G401 (cell line): Measurements from ENCODE around the gene S100PBP. TPM values are rescaled to one million over a fixed set of nuclear protein-coding genes. Genes with fewer than 3 reads are reported as not detected.

Source experiments
- DNase-seq: peaks from one replicate; pipeline ENCODE4 v3.0.0-alpha.2; 2015; ENCODE audit warnings: low spot score
- in situ Hi-C: cut with HindIII; loops from 2 replicates; pipeline ENCODE4 v1.10.0; 2016; ENCODE audit warnings: low sequenced_read_pairs, mixed read lengths
- total RNA-seq: library from RNA; depleted of rRNA; stranded (reverse); fragments of >200 nt; shearing (Covaris generic); gene quantifications from 2 replicates; pipeline ENCODE4 v1.2.3, GENCODE V29; 2014

S100PBP gene
- total RNA-seq, 1 experiment from 2014 or later, result 48.3 TPM

- in situ Hi-C loops, result no loop called here
- DNase-seq, result no peak
These were observed 47.0 kb downstream of the S100PBP start for GRCh38 chr1:32864375-32865019.

GRCh38 chr1:32865639-32866405 lies 48.4 kb downstream of the S100PBP start:
- in situ Hi-C loops, result no loop called here
- no peak for DNase-seq

GRCh38 chr1:32867151-32867550 lies 49.7 kb downstream of the S100PBP start:
- in situ Hi-C loops, result no loop called here
- DNase-seq, result no peak

GRCh38 chr1:32867671-32868070 lies 50.2 kb downstream of the S100PBP start:
- in situ Hi-C loops, result no loop called here
- DNase-seq, result no peak

- DNase-seq, result no peak
- in situ Hi-C loops, result no loop called here
These were observed 50.6 kb downstream of the S100PBP start for GRCh38 chr1:32868085-32868484.

- in situ Hi-C loops, result no loop called here
- DNase-seq, result no peak
These were observed 51.5 kb downstream of the S100PBP start for GRCh38 chr1:32868806-32869455.

GRCh38 chr1:32869923-32870614 lies 52.6 kb downstream of the S100PBP start:
- in situ Hi-C loops, result no loop called here
- peak; percentile 53 for DNase-seq

- DNase-seq, result no peak
- in situ Hi-C loops, result no loop called here
These were observed 53.3 kb downstream of the S100PBP start, which contains the start of gene FNDC5 for GRCh38 chr1:32870615-32871363. FNDC5 (minus strand) TSS chr1:32870912.

GRCh38 chr1:32871364-32872191 lies 54.1 kb downstream of the S100PBP start:
- DNase-seq, result peak; percentile 45
- in situ Hi-C loops, result no loop called here

GRCh38 chr1:32872192-32872460 lies 54.7 kb downstream of the S100PBP start:
- peak; percentile 9 for DNase-seq
- in situ Hi-C loops, result no loop called here

GRCh38 chr1:32873484-32873883 lies 56.0 kb downstream of the S100PBP start:
- DNase-seq, result no peak
- in situ Hi-C loops, result no loop called here

- no peak for DNase-seq
- in situ Hi-C loops, result no loop called here
These were observed 57.7 kb downstream of the S100PBP start for GRCh38 chr1:32874860-32875752.

GRCh38 chr1:32876341-32877210 lies 59.1 kb downstream of the S100PBP start:
- DNase-seq, result no peak
- in situ Hi-C loops, result no loop called here

- in situ Hi-C loops, result no loop called here
- peak; percentile 82 for DNase-seq
These were observed 60.0 kb downstream of the S100PBP start for GRCh38 chr1:32877211-32878110.

GRCh38 chr1:32878183-32878582 lies 60.7 kb downstream of the S100PBP start:
- in situ Hi-C loops, result no loop called here
- peak; percentile 95 for DNase-seq

GRCh38 chr1:32878637-32879041 lies 61.2 kb downstream of the S100PBP start:
- in situ Hi-C loops, result no loop called here
- no peak for DNase-seq
